Loucy (cell line): Measurements from ENCODE around the gene TOR3A.

Experiments
- H2AFZ ChIP-seq: fragments of 200-600 bp; sonication (generic); 2 replicates; pipeline ENCODE4 v1.6.0; 2016; ENCODE audit warnings: antibody characterized with exemption, mild to moderate bottlenecking, low read length, moderate library complexity
- H3F3A ChIP-seq: fragments of 200-600 bp; 2 replicates; pipeline ENCODE4 v1.6.0; 2016; ENCODE audit warnings: antibody characterized with exemption, low read depth, mild to moderate bottlenecking
- H3K27me3 ChIP-seq: fragments of 200-600 bp; sonication (generic); 2 replicates; pipeline ENCODE4 v1.6.1; 2014; ENCODE audit warnings: low read length, mild to moderate bottlenecking; ENCODE audit not compliant: insufficient read depth, poor library complexity, severe bottlenecking
- H3K36me3 ChIP-seq: fragments of 200-600 bp; sonication (generic); 2 replicates; pipeline ENCODE4 v1.6.1; 2016; ENCODE audit warnings: low read length; ENCODE audit not compliant: insufficient read depth
- H3K4me1 ChIP-seq: fragments of 200-600 bp; sonication (generic); 2 replicates; pipeline ENCODE4 v1.5.1; 2014; ENCODE audit warnings: low read length, mild to moderate bottlenecking; ENCODE audit not compliant: insufficient read depth, poor library complexity, severe bottlenecking
- H3K4me2 ChIP-seq: fragments of 200-600 bp; sonication (generic); 2 replicates; pipeline ENCODE4 v1.6.0; 2014; ENCODE audit warnings: antibody characterized with exemption, low read length, low read depth, mild to moderate bottlenecking; ENCODE audit not compliant: poor library complexity, severe bottlenecking
- H3K4me3 ChIP-seq: fragments of 200-600 bp; sonication (generic); 2 replicates; pipeline ENCODE4 v1.5.1; 2014; ENCODE audit warnings: low read length, mild to moderate bottlenecking, mixed read lengths; ENCODE audit not compliant: poor library complexity, severe bottlenecking
- H3K79me2 ChIP-seq: fragments of 200-600 bp; sonication (generic); 2 replicates; pipeline ENCODE4 v1.6.1; 2014; ENCODE audit warnings: low read length; ENCODE audit not compliant: insufficient read depth
- H3K9ac ChIP-seq: fragments of 200-600 bp; sonication (generic); 2 replicates; pipeline ENCODE4 v1.6.0; 2014; ENCODE audit warnings: mild to moderate bottlenecking, low read depth, low read length, moderate library complexity; ENCODE audit not compliant: poor library complexity, severe bottlenecking
- H3K9me2 ChIP-seq: fragments of 200-600 bp; sonication (generic); replicated peaks from 2 replicates; pipeline ENCODE4 v1.6.1; 2016; ENCODE audit warnings: low read depth, low read length, mixed read lengths
- H3K9me3 ChIP-seq: fragments of 200-600 bp; sonication (generic); 2 replicates; pipeline ENCODE4 v1.6.1; 2014; ENCODE audit warnings: mild to moderate bottlenecking, antibody characterized with exemption, low read length, low read depth; ENCODE audit not compliant: insufficient read depth
- H4K20me1 ChIP-seq: fragments of 200-600 bp; sonication (generic); 2 replicates; pipeline ENCODE4 v1.6.0; 2014; ENCODE audit warnings: antibody characterized with exemption, low read length, mild to moderate bottlenecking; ENCODE audit not compliant: insufficient read depth, poor library complexity, severe bottlenecking
- EZH2phosphoT487 ChIP-seq: fragments of 200-600 bp; IDR thresholded peaks from 2 replicates; pipeline ENCODE4 v1.6.1; 2018; ENCODE audit warnings: antibody characterized with exemption, mild to moderate bottlenecking, moderate library complexity, borderline replicate concordance
- TF ChIP-seq, protein P1 (sequence below): fragments of 200-600 bp; sonication (generic); conservative IDR thresholded peaks from 2 replicates; pipeline ENCODE4 v1.5.1; 2014; ENCODE audit warnings: mild to moderate bottlenecking, antibody characterized with exemption, low read length

TOR3A gene

GRCh38 chr1:179052776-179053175 lies 29.1 kb upstream of the TOR3A start:
- H2AFZ ChIP-seq: no peak overlapping the region
- H3F3A ChIP-seq: no peaks in the 10 kb centered on the region
- no peak overlapping the region for H3K4me3 ChIP-seq
- H3K4me1 ChIP-seq: peaks cover 8% of the 10 kb centered on the region
- no peaks in the 10 kb centered on the region for H3K9me2 ChIP-seq
- H3K27me3 ChIP-seq: no peaks in the 10 kb centered on the region
- H3K4me2 ChIP-seq: no peak overlapping the region
- no peaks in the 10 kb centered on the region for H3K79me2 ChIP-seq
- H3K36me3 ChIP-seq: peaks cover 30% of the 10 kb centered on the region; the same call in 1 of the 2 replicates
- TF ChIP-seq, protein P1, sequence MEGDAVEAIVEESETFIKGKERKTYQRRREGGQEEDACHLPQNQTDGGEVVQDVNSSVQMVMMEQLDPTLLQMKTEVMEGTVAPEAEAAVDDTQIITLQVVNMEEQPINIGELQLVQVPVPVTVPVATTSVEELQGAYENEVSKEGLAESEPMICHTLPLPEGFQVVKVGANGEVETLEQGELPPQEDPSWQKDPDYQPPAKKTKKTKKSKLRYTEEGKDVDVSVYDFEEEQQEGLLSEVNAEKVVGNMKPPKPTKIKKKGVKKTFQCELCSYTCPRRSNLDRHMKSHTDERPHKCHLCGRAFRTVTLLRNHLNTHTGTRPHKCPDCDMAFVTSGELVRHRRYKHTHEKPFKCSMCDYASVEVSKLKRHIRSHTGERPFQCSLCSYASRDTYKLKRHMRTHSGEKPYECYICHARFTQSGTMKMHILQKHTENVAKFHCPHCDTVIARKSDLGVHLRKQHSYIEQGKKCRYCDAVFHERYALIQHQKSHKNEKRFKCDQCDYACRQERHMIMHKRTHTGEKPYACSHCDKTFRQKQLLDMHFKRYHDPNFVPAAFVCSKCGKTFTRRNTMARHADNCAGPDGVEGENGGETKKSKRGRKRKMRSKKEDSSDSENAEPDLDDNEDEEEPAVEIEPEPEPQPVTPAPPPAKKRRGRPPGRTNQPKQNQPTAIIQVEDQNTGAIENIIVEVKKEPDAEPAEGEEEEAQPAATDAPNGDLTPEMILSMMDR: no peak
- no peak for TF ChIP-seq EZH2phosphoT487
- H3K9me3 ChIP-seq: no peaks in the 10 kb centered on the region
- H4K20me1 ChIP-seq: no peaks in the 10 kb centered on the region
- no peak overlapping the region for H3K9ac ChIP-seq

DNA sequence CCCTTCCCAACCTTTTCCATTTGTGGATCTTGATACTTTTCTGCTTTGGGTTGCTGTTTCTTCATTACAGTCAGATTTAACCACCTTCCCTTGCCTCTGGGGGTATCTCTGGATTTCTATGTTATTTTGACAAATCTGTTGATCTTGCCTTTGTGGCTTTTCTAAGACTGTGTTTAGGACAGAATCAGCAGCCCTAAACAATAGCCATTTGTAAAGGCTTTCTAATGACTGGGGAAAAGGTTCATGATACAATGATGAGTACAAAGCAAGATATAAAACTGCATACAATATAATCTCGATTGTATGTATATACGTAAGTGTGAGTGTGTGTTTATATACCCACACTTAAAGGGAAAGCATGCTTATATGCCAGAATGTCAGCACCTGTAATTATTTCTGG lies 28.4 kb upstream of the TOR3A start:
- H3K4me1 ChIP-seq: peaks cover under 1% of the 10 kb centered on the region
- H2AFZ ChIP-seq: no peak overlapping the region
- no peaks in the 10 kb centered on the region for H3F3A ChIP-seq
- no peak overlapping the region for H3K4me2 ChIP-seq
- H3K79me2 ChIP-seq: no peaks in the 10 kb centered on the region
- no peaks in the 10 kb centered on the region for H3K27me3 ChIP-seq
- no peaks in the 10 kb centered on the region for H3K9me2 ChIP-seq
- H3K9me3 ChIP-seq: no peaks in the 10 kb centered on the region
- no peak overlapping the region for H3K4me3 ChIP-seq
- no peaks in the 10 kb centered on the region for H4K20me1 ChIP-seq
- no peak overlapping the region for H3K9ac ChIP-seq
- no peak for TF ChIP-seq EZH2phosphoT487
- TF ChIP-seq, protein P1: no peak
- H3K36me3 ChIP-seq: peaks cover 30% of the 10 kb centered on the region; the same call in 1 of the 2 replicates

DNA sequence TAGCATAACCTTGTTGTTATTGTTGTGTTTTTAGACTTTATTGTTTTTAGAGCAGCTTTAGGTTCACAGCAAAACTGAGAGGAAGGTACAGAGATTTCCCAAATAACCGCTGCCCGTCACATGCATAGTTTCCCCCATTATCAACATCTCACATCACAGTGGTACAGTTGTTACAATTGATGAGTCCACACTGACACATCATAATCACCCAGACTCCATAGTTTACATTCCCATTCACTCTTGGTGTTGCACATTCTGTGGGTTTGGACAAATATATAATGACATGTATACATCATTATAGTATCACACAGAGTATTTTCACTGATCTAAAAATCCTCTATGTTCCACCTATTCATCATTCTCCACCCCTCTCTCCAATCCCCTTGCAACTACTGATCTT lies 25.9 kb upstream of the TOR3A start:
- Histone ChIP-seq H3K9ac (no peak overlapping the region), H3K9me3 (no peaks in the 10 kb centered on the region), H2AFZ (no peak overlapping the region), H3F3A (no peaks in the 10 kb centered on the region), H3K4me2 (no peak overlapping the region), H4K20me1 (no peaks in the 10 kb centered on the region), H3K4me3 (no peak overlapping the region), H3K79me2 (no peaks in the 10 kb centered on the region), H3K27me3 (no peaks in the 10 kb centered on the region), H3K36me3 (peaks cover 23% of the 10 kb centered on the region; the same call in 1 of the 2 replicates), H3K9me2 (no peaks in the 10 kb centered on the region), H3K4me1 (no peaks in the 10 kb centered on the region)
- TF ChIP-seq EZH2phosphoT487: no peak
- TF ChIP-seq, protein P1: no peak
